Left renal pelvis (tissue), 4 donors: Measurements from ENCODE around the gene DIPK1A. TPM values are rescaled to one million over a fixed set of nuclear protein-coding genes. Genes with fewer than 3 reads are reported as not detected.
"Not testable (repeated sequence)": the region's sequence is repeated elsewhere in the genome, so short reads cannot be mapped to it uniquely, and the experiment has no call there.

Experiments
- DNase-seq, 4 donors: peaks; one replicate each; pipeline ENCODE4 v3.0.0-alpha.2; 2013; ENCODE audit warnings: low read depth in 4 of 4, low spot score in 3 of 4
- polyA plus RNA-seq, 4 donors: library from polyadenylated mRNA; unstranded; fragments of 120-200 nt; gene quantifications; one replicate each; pipeline ENCODE4 v1.2.1, GENCODE V29; 2013; ENCODE audit not compliant: insufficient read length in 4 of 4

DIPK1A gene
- polyA plus RNA-seq, 4 donors = 8.9 to 11.1 (median 9.4) TPM

DNA sequence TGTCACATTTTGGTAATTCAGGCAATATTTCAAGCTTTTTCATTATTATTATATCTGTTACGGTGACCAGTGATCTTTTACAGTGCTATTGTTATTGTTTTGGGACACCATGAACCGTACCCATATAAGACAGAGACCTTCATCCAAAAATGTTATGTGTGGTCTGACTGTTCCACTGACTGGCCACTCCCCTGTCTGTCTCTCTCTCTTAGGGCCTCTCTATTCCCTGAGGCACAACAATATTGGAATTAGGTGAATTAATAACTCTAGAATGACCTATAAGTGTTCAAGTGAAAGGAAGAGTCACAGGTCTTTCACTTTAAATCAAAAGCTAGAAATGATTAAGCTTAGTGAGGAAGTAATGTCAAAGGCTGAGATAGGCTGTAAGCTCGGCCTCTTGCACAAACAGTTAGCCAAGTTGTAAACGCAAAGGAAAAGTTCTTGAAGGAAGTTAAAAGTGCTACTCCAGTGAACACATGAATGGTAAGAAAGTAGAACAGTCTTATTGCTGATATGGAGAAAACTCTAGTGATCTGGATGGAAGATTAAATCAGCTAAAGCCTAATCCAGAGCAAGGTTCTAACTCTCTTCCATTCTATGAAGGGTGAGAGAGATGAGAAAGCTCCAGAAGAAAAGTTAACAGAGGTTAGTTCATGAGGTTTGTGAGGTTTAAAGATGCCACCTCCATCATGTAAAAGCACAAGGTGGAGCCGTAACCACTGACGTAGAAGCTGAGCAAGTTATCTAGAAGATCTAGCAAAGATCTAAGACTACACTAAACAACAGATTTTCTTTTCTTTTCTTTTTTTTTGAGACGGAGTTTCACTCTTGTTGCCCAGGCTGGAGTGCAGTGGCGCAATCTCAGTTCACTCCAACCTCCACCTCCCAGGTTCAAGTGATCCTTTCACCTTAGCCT is 19.7 kb upstream of the DIPK1A start:
- DNase-seq = no peak

DNA sequence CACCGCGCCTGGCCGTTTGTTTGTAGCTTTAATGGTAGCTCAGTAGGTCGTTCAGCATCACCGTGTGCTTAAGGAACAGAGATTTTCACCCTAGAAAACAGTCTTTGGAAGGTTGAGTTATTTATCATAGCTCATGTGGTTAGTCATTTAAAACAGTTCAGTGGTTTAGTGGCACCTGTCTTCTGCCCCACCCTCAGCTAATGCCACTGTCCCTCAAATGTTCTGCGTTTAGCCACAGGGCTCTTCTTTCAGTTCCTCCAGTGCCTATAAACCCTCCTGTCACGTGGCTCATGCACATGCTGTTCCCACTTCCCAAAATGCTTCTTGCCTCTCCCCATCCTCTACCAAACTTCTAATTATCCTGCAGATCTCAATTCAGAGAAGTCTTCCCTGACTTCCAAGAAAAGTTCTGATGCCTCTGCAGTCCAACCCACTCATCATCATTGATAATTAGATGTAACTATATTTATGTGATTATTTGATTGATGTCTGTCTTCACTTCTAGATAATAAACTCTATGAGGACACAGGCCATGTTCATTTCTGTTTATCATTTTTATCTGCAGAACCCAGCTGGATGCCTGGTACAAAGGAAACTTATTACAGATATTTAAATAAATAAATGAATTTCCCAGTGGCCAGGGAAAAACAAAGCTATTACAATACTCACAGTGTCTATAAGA is 14.4 kb upstream of the DIPK1A start:
- DNase-seq = no peak

DNA sequence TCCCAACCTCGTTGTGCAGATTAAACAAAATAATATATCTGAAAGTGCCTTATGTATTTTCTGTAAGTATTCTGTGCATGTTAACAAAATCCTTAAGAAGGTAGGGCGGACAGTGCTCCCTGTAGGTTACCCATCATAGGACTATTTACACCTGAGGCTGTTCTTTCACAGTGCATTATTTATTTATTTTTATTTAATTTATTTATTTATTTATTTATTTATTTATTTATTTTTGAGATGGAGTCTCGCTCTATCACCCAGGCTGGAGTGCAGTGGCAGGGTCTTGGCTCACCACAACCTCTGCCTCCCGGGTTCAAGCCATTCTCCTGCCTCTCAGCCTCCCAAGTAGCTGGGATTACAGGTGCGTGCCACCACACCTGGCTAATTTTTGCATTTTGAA is 12.8 kb upstream of the DIPK1A start:
- not testable (repeated sequence) for DNase-seq

DNA sequence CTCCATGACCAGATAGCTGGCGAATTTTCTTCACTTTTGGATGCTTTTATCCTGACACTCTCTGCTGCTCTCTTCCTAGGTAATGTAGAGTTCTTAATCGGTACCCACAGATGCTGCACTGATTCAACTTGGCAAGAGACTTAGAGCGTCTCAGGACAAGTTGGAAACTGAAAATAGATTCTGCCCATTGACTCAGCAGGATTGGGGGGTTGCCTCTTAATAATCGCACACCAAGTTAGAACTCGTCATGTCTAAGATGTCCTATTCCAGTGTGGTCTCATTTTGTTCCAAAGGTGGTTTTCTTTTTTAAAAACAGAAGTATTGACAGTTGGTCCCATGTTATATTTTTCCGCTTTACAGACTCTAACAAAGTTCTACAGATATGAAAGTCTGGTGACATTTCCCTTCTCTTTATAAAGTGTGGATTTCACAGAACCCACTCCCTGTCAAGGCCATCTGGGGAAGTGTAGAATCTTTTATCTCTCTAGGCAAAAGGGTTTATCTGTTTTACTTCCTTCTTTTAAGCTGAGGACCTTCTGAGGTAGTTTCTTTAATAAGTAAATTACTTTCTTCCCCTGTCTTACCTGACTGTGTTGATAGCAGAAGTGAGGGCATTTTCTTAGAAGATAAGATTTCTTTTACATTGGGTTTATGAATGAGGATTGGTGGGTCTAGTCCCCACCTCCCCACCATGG is 12.1 kb upstream of the DIPK1A start:
- no peak for DNase-seq

DNA sequence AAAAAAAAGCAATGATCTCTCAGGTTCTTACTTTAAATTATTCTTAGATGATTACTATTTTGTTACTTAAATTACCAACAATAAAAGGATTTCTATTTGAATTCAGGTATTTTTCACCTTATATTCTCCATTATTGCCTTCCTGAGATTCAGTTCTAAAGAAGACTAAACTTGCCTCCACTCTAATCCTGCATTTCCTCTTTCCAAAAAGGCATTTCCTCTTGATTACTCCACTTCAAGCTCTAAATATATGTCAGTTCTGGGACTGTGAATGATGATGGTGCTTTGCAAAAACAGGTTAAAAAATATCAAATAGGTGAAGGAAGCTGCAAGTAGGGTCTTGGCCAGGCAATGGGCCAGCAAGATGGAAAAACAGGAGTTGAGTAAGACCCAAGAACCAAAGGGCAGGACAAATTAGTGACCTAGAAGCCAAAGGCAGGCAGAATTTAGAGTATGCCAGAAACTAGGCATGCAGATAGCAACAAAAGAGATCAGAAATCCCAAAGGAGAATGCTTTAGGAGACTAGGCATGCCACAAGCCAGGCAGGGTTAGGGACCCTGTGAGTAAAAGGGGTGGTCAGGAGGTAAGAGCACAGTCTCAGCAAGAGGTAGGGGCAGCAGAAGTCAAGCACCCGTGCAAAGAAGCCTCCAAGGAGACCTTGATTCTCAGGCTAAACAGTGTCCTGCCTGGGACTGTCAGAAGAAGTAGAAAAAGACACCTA is 11.3 kb upstream of the DIPK1A start:
- no peak for DNase-seq

DNA sequence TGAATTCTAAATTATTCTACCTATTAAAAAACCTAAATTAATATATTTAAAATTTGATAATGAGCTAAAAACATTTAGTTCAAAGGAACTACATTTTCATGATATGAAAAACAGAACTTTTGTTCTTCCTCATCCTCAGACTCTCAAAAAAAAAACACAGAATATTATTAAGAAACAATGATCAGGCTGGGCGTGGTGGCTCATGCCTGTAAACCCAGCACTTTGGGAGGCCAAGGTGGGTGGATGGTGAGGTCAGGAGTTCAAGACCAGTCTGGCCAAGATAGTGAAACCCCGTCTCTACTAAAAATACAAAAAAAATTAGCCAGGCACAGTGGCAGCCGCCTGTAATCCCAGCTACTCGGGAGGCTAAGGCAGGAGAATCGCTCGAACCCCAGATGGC is 10.7 kb upstream of the DIPK1A start:
- not testable (repeated sequence) for DNase-seq

DNA sequence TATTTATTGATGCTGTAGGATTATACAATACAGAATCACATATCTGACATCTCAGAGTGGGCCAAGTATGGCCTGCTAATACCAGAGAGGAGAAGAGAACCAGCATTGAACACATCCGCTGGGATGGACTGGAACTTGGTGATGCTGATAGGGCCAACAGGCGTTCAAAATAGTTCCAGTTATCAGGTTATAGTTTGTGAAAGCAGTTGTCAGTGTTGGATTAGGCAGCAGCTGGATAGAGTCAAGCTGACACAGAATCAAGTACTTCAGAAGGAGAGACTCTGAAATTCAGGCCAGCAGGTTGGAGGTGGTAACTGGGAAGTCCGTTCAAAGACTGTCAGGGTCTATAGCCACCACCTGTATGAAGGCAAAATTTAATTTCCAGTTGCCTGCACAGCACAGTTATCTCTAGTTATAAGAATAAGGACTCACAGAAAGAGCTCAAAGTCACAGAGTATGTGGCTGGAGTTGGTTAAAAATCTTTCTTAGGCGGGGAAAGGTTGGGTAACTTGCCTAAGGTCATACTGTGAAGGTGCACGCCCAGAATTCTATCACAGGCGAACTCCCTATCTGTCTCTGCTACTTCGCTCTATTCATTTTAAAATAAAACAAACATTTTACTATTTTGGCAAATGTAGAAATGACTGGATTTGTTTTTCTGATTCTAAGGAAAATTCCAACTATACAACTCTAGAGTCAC is 9.9 kb upstream of the DIPK1A start:
- DNase-seq = no peak

DNA sequence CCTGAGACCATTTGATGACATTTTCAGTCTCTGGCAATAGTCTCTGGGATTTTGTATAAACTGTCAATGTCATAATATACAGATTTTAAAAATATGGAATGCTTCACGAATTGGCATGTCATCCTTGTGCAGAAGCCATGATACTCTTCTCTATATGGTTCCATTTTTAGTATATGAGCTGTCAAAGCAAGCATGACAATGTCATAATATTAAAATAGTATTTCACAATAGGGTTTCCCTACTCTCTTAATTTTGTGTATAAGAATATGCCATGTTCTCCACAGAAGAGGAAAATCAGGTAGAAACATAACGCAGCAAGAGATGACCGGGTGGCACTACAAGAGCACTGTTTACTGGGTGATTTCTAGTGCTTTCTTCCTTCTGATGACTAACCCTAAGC is 8.3 kb upstream of the DIPK1A start:
- no peak for DNase-seq

DNA sequence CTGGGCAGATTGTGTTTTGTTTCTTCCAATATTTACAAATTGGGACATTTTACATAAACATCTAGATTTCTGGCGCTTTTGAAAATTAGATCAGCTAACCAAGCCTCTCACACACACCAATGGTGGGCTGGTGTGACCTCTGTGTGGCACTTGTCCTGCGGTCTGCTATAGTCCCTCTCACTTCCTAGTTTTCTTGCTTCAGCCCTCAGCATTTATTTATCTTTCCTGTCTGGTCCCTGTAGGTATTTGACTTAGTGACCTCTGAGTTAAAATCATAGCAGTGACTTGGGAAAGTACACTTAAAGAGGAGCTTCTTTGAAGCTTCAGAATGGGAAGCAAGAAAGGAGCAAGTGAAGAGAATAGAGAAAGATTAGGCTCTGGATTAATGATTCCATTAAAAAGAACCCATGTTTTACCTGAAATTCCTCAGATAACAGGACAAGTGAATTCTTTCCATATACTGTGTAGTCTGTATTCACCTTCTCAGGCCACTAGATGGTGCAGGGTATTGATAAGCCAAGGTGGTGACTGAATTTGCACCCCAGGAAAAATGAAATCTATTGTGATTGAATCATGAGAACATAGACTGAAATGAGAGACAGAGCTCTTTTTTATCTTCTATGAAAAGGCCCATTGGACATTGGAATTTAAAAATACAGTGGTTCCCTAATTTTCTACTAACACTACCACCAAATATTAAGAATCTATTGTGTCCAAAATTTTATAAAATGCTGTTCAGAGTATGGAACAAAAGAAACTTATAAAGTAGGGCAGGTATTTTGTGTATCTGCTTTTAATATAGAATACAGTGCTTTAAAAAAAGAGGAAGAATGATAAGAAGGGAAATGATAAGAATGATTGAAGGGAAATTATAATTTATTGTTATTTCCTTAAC is 7.1 kb upstream of the DIPK1A start:
- DNase-seq = no peak

DNA sequence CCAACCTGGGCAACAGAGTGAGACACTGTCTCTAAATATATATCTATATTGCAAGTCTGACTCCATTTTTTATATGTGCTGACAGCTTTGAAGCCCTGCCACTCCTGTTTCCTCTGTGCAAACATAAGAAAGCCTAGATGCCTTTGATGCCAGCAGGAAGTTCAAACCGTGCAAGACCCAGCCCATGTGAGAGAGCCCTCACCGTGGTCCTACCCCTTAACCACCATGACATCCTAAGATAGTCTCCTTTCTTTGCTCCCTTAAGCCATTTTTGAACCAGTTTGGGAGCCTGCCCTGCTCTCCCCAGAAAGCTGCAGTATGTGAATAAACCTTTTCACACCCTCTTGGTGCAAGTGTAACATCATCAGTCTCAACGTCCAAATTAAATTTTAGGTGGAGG is 3.7 kb upstream of the DIPK1A start:
- DNase-seq = no peak

DNA sequence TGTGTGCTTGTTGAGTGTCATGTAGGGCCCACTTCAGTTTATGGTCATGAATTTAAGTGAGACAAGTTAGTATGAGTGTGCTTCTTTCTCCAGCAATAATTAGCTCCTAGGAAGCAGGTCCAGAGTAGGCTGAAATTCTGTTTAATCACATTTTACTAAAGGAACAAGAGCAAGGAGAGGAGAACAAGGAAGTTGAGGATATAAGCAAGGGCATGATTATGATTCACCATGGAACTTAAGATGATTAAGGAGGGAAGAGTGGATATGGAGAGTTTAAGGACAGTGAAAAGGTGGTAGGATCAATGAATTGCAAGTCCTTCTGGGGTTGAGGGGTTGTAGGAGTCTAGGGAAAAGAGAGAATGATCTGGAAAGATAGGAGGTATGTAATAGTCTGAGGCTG is 3.1 kb upstream of the DIPK1A start:
- DNase-seq = no peak

DNA sequence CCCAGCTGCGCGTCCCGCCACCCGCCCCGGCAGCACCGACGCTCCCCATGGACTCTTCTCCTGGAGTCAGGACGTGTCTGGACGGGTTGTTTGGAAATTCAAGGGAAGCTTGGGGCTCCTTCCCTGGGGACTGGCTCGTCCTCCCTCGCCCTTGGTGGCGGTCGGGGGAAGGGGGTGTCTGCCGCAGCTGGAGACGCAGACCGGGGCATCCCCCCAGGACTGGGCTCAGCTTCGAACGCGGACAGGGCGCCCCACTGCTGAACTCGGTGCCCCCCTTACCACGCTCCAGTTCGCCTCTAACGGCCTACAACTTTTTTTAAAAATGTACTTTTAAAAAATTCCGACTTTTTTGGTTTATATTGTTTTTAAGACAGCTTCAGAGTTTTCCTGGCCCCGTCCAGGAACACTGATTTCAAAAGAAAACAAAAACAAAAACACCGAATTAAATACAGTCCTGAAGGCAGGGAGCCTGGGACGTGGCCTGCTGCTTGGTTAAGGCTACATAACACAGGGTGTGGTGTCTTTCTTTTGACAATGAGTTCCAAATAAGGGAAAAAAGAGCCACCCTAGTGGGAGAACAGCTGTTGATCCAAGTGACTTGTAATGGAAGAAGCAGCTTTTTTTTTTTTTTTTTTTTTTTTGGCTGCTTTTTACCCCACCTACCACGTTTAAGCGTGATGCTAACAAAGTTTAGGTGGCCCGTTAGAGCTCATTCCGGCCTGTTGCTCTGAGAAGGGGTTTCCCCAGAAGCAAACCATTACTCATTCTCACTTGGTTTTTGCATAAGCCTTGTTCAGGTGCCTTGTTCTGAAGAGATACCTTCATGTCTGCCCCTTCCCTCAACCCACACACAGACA is 862 bp upstream of the DIPK1A start:
- peak in 2 of 4 donors; percentile 10 to 22 for DNase-seq

DNA sequence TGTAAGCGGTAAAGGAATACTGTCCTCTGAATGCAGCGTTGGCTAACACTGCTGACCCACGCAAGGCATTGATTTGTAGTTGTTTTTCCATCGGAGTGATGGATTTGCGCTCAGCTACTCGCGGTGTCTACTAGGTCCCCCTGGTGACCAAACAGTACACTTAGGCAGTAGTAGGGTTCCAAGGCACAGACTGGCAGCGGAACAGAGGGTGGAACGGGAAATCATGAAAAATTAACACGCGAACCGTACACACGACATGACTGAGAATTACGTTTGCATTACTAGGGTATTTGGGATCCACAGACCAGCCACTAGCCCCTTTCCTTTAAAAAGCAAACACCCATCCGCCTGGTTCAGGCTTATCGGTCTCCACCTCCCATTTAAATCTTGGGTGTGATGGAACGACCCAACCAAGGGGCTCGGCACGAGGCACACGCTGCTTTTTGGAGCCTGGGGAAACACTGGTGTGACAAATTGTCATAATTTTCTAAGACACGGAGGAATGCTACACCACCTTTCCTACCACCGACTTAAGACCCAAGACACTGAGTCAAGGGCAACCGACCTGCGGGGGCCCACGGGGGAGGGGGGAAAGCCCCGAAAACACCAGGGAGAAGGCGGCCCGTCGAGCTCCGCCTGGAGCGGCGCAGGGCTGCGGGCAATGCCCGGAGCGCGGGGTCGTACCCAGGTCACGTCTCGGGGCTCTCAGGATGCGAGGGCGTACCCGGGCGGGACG is 699 bp downstream of the DIPK1A start:
- peak; percentile 39 to 59 (median 48) for DNase-seq

DNA sequence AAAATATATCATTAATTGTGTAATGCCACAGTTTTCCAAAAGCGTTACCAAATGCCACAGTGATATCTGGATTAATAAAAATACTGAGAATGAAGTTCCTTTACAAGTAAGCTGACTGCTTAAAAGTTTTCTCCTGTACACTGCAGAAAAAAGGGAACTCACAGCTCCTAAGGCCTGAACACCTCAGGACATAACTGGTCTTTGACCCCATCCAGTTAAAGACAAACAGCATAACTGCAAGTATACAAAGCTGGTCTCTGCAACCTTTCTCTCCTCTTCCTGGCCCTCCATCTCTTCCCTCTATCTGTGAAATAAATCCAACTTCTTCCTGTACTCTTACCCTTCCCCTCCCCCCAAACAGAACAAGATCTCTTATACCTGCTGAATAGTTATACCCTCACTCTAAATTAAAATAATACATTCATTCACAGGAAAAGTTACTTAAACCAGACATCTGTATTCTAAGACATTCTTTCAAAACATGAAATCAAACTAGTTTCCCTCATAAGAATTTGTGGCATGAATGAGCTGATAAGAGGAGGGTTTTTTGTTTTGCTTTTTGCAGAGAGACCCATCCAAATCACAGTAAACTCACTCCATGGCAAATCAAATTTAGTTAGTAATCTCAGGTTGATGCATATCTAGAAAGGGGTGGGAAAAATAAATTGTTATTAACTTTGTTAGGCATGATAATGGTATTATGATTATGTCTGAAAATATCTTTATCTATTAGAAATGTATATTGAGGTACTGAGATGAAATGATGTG is 2.9 kb downstream of the DIPK1A start:
- DNase-seq = no peak

DNA sequence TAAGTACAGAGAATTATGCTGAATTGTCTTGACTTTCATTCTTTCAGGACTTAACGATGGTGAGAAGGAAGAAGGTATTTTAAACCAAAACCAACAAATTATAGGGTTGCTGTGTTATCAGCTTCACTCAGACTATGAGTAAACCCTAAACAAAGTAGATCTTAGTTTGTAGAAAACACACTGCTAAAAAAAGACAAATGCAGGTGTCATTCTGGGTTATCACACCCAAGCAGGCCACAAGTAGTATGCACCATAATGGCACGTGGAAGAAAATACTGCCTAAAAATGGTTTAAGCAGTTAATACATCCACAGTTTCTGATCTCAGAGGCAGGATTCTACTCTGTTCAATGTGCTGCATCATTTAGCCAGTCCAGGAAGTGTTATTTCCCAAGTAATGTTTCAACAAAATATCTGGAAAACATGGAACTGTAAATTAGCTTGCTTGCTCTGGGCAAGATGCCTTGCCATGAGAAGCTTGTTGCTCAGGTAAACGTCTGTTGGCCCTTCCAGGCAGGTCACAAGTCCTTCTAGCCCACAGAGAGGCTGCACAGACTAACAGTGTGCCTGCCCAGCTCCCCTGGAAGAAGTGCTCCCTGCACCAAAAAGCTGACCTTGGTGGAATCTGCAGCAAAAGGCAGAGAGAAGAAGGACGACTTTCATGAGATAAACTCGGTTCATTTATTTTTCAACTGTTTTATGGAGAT is 4.1 kb downstream of the DIPK1A start:
- DNase-seq = no peak
